Breast epithelium (tissue), 3 donors: ENCODE results near the gene KCTD6.

Experiments used
- CTCF ChIP-seq, 3 donors: fragments of 450-650 bp; IDR thresholded peaks; one replicate each; pipeline ENCODE4 v1.5.1; 2016 to 2017; ENCODE audit warnings: antibody characterized with exemption in 3 of 3, mild to moderate bottlenecking in 3 of 3, moderate library complexity in 3 of 3
- POLR2AphosphoS5 ChIP-seq, 3 donors: sonication (generic); formaldehyde crosslinking; IDR thresholded peaks; one replicate each; pipeline ENCODE4 v1.6.1; 2017; ENCODE audit warnings: antibody characterized with exemption in 3 of 3

- no peak for TF ChIP-seq CTCF (IDR thresholded peaks at IDR 0.05)
- TF ChIP-seq POLR2AphosphoS5 (IDR thresholded peaks at IDR 0.05) = no peak
These were observed 38.5 kb downstream of the KCTD6 start for GRCh38 chr3:58530354-58530865.
